ENCODE results near the gene SPOP. TPM values are rescaled to one million over a fixed set of nuclear protein-coding genes. Genes with fewer than 3 reads are reported as not detected.
"Not testable (repeated sequence)": the region's sequence is repeated elsewhere in the genome, so short reads cannot be mapped to it uniquely, and the experiment has no call there.

Gene SPOP
- total and polyA plus RNA-seq, 2 experiments from 2014 or later, result 51.2 to 65.7 TPM

DNA sequence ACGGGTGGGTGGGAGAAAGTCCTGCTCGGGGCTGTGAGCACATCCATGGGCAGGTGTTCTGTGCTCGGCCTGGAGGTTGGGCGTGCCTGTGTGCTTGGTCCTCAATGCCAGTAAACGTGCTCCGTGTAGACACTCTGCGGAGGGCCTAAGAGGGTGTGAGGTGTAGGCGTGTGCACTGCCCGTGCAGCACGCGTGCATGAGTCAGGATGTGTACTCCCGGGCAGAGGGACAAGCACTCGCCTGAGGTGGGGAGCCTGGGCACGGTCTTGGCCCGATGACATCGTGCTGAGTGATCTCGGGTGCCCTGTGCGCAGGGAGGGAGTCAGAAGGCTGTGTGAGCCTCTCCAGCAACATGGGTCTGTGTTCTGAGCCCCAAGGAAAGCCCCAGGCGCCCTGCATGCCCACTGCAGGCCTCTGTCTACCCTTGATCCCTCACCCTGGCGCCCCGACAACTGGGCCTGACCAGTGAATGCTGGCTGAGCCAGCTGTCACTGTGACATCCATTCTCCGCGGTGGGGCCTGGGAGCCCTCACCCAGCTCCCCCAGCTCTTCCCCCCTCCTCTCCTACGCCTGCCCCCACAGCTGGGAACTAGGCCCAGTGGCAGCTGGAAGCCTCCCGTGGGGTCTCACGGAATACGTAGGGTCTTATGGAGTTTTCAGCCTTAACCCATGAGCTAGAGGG, 125.7 kb downstream of the SPOP start:
- Histone ChIP-seq H2AFZ (no peak overlapping the region), H3K4me2 (no peak overlapping the region), H4K20me1 (ENCODE audit: insufficient read depth, poor library complexity, severe bottlenecking) (no peaks in the 10 kb centered on the region), H3K36me3 (replicated peaks; ENCODE audit: insufficient read depth, low read depth) (no peaks in the 10 kb centered on the region), H3K4me3 (no peak overlapping the region), H3K79me2 (no peaks in the 10 kb centered on the region), H3K27me3 (no peaks in the 10 kb centered on the region), H3K4me1 (ENCODE audit: insufficient read depth) (peaks cover 5% of the 10 kb centered on the region), H3K9me3 (ENCODE audit: low read depth) (no peaks in the 10 kb centered on the region), H3K9me2 (replicated peaks; ENCODE audit: insufficient read depth) (no peaks in the 10 kb centered on the region), H3K27ac (no peak overlapping the region)
- peak; percentile 3 for DNase-seq (ENCODE audit: low spot score)
- WGBS (ENCODE audit: low lambda C conversion rate, missing lambda C conversion rate), result 88% methylated on average over 18 of the region's 27 CpGs
- TF ChIP-seq, protein P1, sequence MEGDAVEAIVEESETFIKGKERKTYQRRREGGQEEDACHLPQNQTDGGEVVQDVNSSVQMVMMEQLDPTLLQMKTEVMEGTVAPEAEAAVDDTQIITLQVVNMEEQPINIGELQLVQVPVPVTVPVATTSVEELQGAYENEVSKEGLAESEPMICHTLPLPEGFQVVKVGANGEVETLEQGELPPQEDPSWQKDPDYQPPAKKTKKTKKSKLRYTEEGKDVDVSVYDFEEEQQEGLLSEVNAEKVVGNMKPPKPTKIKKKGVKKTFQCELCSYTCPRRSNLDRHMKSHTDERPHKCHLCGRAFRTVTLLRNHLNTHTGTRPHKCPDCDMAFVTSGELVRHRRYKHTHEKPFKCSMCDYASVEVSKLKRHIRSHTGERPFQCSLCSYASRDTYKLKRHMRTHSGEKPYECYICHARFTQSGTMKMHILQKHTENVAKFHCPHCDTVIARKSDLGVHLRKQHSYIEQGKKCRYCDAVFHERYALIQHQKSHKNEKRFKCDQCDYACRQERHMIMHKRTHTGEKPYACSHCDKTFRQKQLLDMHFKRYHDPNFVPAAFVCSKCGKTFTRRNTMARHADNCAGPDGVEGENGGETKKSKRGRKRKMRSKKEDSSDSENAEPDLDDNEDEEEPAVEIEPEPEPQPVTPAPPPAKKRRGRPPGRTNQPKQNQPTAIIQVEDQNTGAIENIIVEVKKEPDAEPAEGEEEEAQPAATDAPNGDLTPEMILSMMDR (IDR thresholded peaks at IDR 0.05; ENCODE audit: poor library complexity), result no peak
- TF ChIP-seq EZH2phosphoT487 (IDR thresholded peaks at IDR 0.05; ENCODE audit: low read depth, severe bottlenecking, unreplicated experiment), result no peak
- TF ChIP-seq EZH2 (IDR thresholded peaks at IDR 0.05; ENCODE audit: borderline replicate concordance), result no peak

DNA sequence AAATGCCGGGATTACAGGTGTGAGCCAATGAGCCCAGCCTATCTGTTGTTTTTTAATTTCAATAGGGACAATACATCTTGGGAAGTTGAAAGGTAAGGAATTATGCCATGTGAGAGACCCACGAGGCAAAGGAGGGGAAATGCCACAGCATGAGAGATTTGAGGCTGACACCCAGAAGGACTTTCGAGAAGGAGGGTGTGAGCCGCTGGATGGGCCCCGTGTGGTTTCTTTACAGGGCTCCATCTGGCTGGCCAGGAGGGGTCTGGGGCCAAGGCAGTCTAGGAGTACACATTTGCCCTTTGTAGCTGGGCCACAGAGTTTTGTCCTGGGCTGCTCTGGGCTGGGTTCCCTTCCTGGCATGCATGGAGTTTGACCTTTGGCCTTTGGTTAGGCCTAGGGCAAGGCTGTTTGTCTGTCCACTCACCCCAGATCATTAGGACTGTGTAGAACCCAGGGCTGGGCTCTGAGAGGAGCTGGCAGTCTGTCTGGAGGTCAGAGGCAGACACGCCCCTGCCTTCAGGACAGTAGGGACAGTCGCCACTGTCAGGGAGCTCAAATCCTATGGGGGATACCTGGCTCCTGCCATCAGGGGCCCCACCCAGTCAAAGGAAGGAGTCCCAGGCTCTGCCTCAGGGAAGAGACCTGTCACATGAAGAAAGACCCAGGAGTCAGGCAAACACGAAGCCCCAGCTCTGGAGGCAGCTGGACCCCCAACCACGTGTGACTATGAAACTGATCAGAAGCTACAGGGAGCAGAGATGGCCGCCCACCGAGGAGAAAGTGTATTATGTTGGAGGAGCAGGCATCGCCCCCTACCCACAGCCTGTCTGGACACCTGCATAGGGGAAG, 126.5 kb downstream of the SPOP start:
- no peak overlapping the region for H3K4me2 ChIP-seq
- H3K9me3 ChIP-seq (ENCODE audit: low read depth), result no peaks in the 10 kb centered on the region
- H3K27me3 ChIP-seq, result no peaks in the 10 kb centered on the region
- TF ChIP-seq, protein P1 (IDR thresholded peaks at IDR 0.05; ENCODE audit: poor library complexity), result no peak
- TF ChIP-seq EZH2phosphoT487 (IDR thresholded peaks at IDR 0.05; ENCODE audit: low read depth, severe bottlenecking, unreplicated experiment) (no peak), EZH2 (IDR thresholded peaks at IDR 0.05; ENCODE audit: borderline replicate concordance) (no peak)
- H3K36me3 ChIP-seq (replicated peaks; ENCODE audit: insufficient read depth, low read depth), result no peaks in the 10 kb centered on the region
- H3K4me3 ChIP-seq, result no peak overlapping the region
- H3K27ac ChIP-seq, result no peak overlapping the region
- no peaks in the 10 kb centered on the region for H4K20me1 ChIP-seq (ENCODE audit: insufficient read depth, poor library complexity, severe bottlenecking)
- H3K79me2 ChIP-seq, result no peaks in the 10 kb centered on the region
- no peak for DNase-seq (ENCODE audit: low spot score)
- H3K4me1 ChIP-seq (ENCODE audit: insufficient read depth), result peaks cover 5% of the 10 kb centered on the region
- whole genome bisulfite sequencing (ENCODE audit: low lambda C conversion rate, missing lambda C conversion rate), result 89% methylated on average over 12 of the region's 12 CpGs
- no peak overlapping the region for H2AFZ ChIP-seq
- no peaks in the 10 kb centered on the region for H3K9me2 ChIP-seq (replicated peaks; ENCODE audit: insufficient read depth)

DNA sequence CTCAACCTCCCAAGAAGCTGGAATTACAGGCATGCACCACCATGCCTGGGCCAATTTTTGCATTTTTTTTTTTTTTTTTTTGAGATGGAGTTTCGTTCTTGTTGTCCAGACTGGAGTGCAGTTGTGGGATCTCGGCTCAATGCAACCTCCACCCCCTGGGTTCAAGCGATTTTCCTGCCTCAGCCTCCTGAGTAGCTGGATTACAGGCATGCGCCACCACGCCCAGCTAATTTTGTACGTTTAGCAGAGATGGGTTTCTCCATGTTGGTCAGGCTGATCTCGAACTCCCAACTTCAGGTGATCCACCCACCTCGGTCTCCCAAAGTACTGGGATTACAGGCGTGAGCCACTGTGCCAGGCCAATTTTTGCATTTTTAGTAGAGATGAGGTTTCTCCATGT, 127.1 kb downstream of the SPOP start:
- H3K36me3 ChIP-seq (replicated peaks; ENCODE audit: insufficient read depth, low read depth); H3K9me2 ChIP-seq (replicated peaks; ENCODE audit: insufficient read depth); H3K79me2 ChIP-seq; H3K9me3 ChIP-seq (ENCODE audit: low read depth); H4K20me1 ChIP-seq (ENCODE audit: insufficient read depth, poor library complexity, severe bottlenecking); DNase-seq (ENCODE audit: low spot score); H2AFZ ChIP-seq; H3K4me3 ChIP-seq; H3K4me2 ChIP-seq; H3K4me1 ChIP-seq (ENCODE audit: insufficient read depth); H3K27me3 ChIP-seq; H3K27ac ChIP-seq: not testable (repeated sequence)
- 87% methylated on average over 8 of the region's 9 CpGs for WGBS (ENCODE audit: low lambda C conversion rate, missing lambda C conversion rate)
